ENCODE data around the gene NISCH.

GRCh38 chr3:52407779-52408178, 47.6 kb upstream of the NISCH start:
- TF ChIP-seq CTCF (IDR thresholded peaks at IDR 0.05; ENCODE audit: insufficient read depth, low read length) = no peak
- no peak for TF ChIP-seq REST (IDR thresholded peaks at IDR 0.05; ENCODE audit: insufficient replicate concordance, low read depth)
- TF ChIP-seq GABPA (IDR thresholded peaks at IDR 0.05; ENCODE audit: low read depth) = no peak
- TF ChIP-seq POLR2AphosphoS5 (IDR thresholded peaks at IDR 0.05; ENCODE audit: low read depth) = no peak
- TF ChIP-seq SPI1 (IDR thresholded peaks at IDR 0.05; ENCODE audit: borderline replicate concordance, low read depth) = no peak

All from HL-60 (cell line).